ENCODE measurements around the gene MDH2.
A peak's percentile ranks its signal among the peaks of the same experiment; 100 is the strongest.

Gene MDH2

GRCh38 chr7:76037310-76037709 lies 10.6 kb upstream of the MDH2 start:
- Histone ChIP-seq H3K4me1 (ENCODE audit: control insufficient read depth in 2 of 2, insufficient read depth in 1 of 2, low read depth in 1 of 2, low read length in 2 of 2) (no peaks in the 10 kb centered on the region), H3K14ac (ENCODE audit: low read length) (no peak overlapping the region), H3K79me1 (ENCODE audit: low read depth, low read length) (no peaks in the 10 kb centered on the region), H4K91ac (ENCODE audit: low read depth, low read length, poor library complexity) (no peak overlapping the region), H3K4me2 (ENCODE audit: insufficient read depth, low read length, poor library complexity, severe bottlenecking) (no peak overlapping the region), H3K9ac (ENCODE audit: low read depth, low read length, poor library complexity) (no peak overlapping the region), H3K9me3 (replicated peaks in 1 of 2; ENCODE audit: control insufficient read depth in 2 of 2, insufficient read depth in 1 of 2, low read depth in 1 of 2, low read length in 2 of 2) (peaks cover 0 to 2% of the 10 kb centered on the region in 2 donors), H2AFZ (ENCODE audit: low read length) (no peak overlapping the region), H2BK15ac (ENCODE audit: low read length) (no peak overlapping the region), H3K27ac (replicated peaks; ENCODE audit: low read length) (no peak overlapping the region), H2BK120ac (ENCODE audit: low read depth, low read length) (no peak overlapping the region), H3K4ac (ENCODE audit: low read length) (no peak overlapping the region), H3K23ac (ENCODE audit: low read depth, low read length, poor library complexity) (peak overlapping the region; percentile 18), H4K8ac (ENCODE audit: low read depth, low read length) (no peak overlapping the region), H3K27me3 (ENCODE audit: control insufficient read depth in 3 of 3, insufficient read depth in 3 of 3, low read depth in 1 of 3, low read length in 3 of 3) (no peaks in the 10 kb centered on the region), H3K36me3 (replicated peaks in 1 of 2; ENCODE audit: control insufficient read depth in 2 of 2, insufficient read depth in 2 of 2, low read length in 2 of 2) (peaks cover 0 to 16% of the 10 kb centered on the region in 2 donors), H2BK12ac (ENCODE audit: low read length) (no peak overlapping the region), H2BK5ac (ENCODE audit: low read length) (no peak overlapping the region), H2AK5ac (ENCODE audit: low read depth, low read length) (no peak overlapping the region), H3K4me3 (ENCODE audit: low read length in 2 of 2) (no peak overlapping the region), H3K18ac (ENCODE audit: low read length) (no peak overlapping the region)
- no CpG with 5 or more reads among the region's 5 CpGs for WGBS, 2 donors (ENCODE audit: extremely low coverage in 2 of 2, insufficient read length in 2 of 2, insufficient replicate concordance in 1 of 2)
- DNase-seq (ENCODE audit: low spot score) = no peak

GRCh38 chr7:76040126-76040525 lies 7.8 kb upstream of the MDH2 start:
- H2BK12ac ChIP-seq (ENCODE audit: low read length) = no peak overlapping the region
- no peaks in the 10 kb centered on the region for H3K9me3 ChIP-seq (replicated peaks in 1 of 2; ENCODE audit: control insufficient read depth in 2 of 2, insufficient read depth in 1 of 2, low read depth in 1 of 2, low read length in 2 of 2)
- no peak overlapping the region for H3K27ac ChIP-seq (replicated peaks; ENCODE audit: low read length)
- no peak overlapping the region for H2BK5ac ChIP-seq (ENCODE audit: low read length)
- H2BK15ac ChIP-seq (ENCODE audit: low read length) = no peak overlapping the region
- H3K4me2 ChIP-seq (ENCODE audit: insufficient read depth, low read length, poor library complexity, severe bottlenecking) = no peak overlapping the region
- no CpG with 5 or more reads among the region's 6 CpGs for WGBS, 2 donors (ENCODE audit: extremely low coverage in 2 of 2, insufficient read length in 2 of 2, insufficient replicate concordance in 1 of 2)
- H3K27me3 ChIP-seq (ENCODE audit: control insufficient read depth in 3 of 3, insufficient read depth in 3 of 3, low read depth in 1 of 3, low read length in 3 of 3) = no peaks in the 10 kb centered on the region
- H4K8ac ChIP-seq (ENCODE audit: low read depth, low read length) = no peak overlapping the region
- H3K23ac ChIP-seq (ENCODE audit: low read depth, low read length, poor library complexity) = no peak overlapping the region
- no peak overlapping the region for H2AFZ ChIP-seq (ENCODE audit: low read length)
- no peaks in the 10 kb centered on the region for H3K4me1 ChIP-seq (ENCODE audit: control insufficient read depth in 2 of 2, insufficient read depth in 1 of 2, low read depth in 1 of 2, low read length in 2 of 2)
- H3K18ac ChIP-seq (ENCODE audit: low read length) = no peak overlapping the region
- no peak overlapping the region for H2AK5ac ChIP-seq (ENCODE audit: low read depth, low read length)
- H4K91ac ChIP-seq (ENCODE audit: low read depth, low read length, poor library complexity) = no peak overlapping the region
- no peaks in the 10 kb centered on the region for H3K79me1 ChIP-seq (ENCODE audit: low read depth, low read length)
- H3K4ac ChIP-seq (ENCODE audit: low read length) = no peak overlapping the region
- no peak overlapping the region for H3K9ac ChIP-seq (ENCODE audit: low read depth, low read length, poor library complexity)
- no peak for DNase-seq (ENCODE audit: low spot score)
- H3K4me3 ChIP-seq (ENCODE audit: low read length in 2 of 2) = no peak overlapping the region
- H2BK120ac ChIP-seq (ENCODE audit: low read depth, low read length) = no peak overlapping the region
- peaks cover 0 to 20% of the 10 kb centered on the region in 2 donors for H3K36me3 ChIP-seq (replicated peaks in 1 of 2; ENCODE audit: control insufficient read depth in 2 of 2, insufficient read depth in 2 of 2, low read length in 2 of 2)
- H3K14ac ChIP-seq (ENCODE audit: low read length) = no peak overlapping the region

- Histone ChIP-seq H2BK5ac (ENCODE audit: low read length) (no peak overlapping the region), H3K79me1 (ENCODE audit: low read depth, low read length) (peaks cover 12% of the 10 kb centered on the region), H2AFZ (ENCODE audit: low read length) (no peak overlapping the region), H3K14ac (ENCODE audit: low read length) (no peak overlapping the region), H3K27ac (replicated peaks; ENCODE audit: low read length) (no peak overlapping the region), H3K4ac (ENCODE audit: low read length) (no peak overlapping the region), H4K8ac (ENCODE audit: low read depth, low read length) (no peak overlapping the region), H2BK12ac (ENCODE audit: low read length) (no peak overlapping the region), H2BK15ac (ENCODE audit: low read length) (no peak overlapping the region), H4K91ac (ENCODE audit: low read depth, low read length, poor library complexity) (no peak overlapping the region), H3K4me2 (ENCODE audit: insufficient read depth, low read length, poor library complexity, severe bottlenecking) (no peak overlapping the region), H3K9ac (ENCODE audit: low read depth, low read length, poor library complexity) (no peak overlapping the region), H3K27me3 (ENCODE audit: control insufficient read depth in 3 of 3, insufficient read depth in 3 of 3, low read depth in 1 of 3, low read length in 3 of 3) (no peaks in the 10 kb centered on the region), H3K4me3 (ENCODE audit: low read length in 2 of 2) (no peak overlapping the region), H3K23ac (ENCODE audit: low read depth, low read length, poor library complexity) (no peak overlapping the region), H2BK120ac (ENCODE audit: low read depth, low read length) (no peak overlapping the region), H3K4me1 (ENCODE audit: control insufficient read depth in 2 of 2, insufficient read depth in 1 of 2, low read depth in 1 of 2, low read length in 2 of 2) (peaks cover 0 to 6% of the 10 kb centered on the region in 2 donors), H2AK5ac (ENCODE audit: low read depth, low read length) (no peak overlapping the region), H3K18ac (ENCODE audit: low read length) (no peak overlapping the region), H3K36me3 (replicated peaks in 1 of 2; ENCODE audit: control insufficient read depth in 2 of 2, insufficient read depth in 2 of 2, low read length in 2 of 2) (peaks cover 3 to 23% of the 10 kb centered on the region in 2 donors), H3K9me3 (replicated peaks in 1 of 2; ENCODE audit: control insufficient read depth in 2 of 2, insufficient read depth in 1 of 2, low read depth in 1 of 2, low read length in 2 of 2) (no peaks in the 10 kb centered on the region)
- DNase-seq (ENCODE audit: low spot score) = no peak
- no CpG with 5 or more reads among the region's 7 CpGs for WGBS, 2 donors (ENCODE audit: extremely low coverage in 2 of 2, insufficient read length in 2 of 2, insufficient replicate concordance in 1 of 2)
Observed at GRCh38 chr7:76044375-76044865, 3.5 kb upstream of the MDH2 start.

GRCh38 chr7:76047305-76047810 lies 548 bp upstream of the MDH2 start:
- peak overlapping the region; percentile 78 for H3K27ac ChIP-seq (replicated peaks; ENCODE audit: low read length)
- H2AK5ac ChIP-seq (ENCODE audit: low read depth, low read length) = peak overlapping the region; percentile 41
- peak overlapping the region; percentile 77 for H3K4me2 ChIP-seq (ENCODE audit: insufficient read depth, low read length, poor library complexity, severe bottlenecking)
- H2BK12ac ChIP-seq (ENCODE audit: low read length) = no peak overlapping the region
- peak overlapping the region; percentile 14 for H3K14ac ChIP-seq (ENCODE audit: low read length)
- H2AFZ ChIP-seq (ENCODE audit: low read length) = peak overlapping the region; percentile 88
- peak overlapping the region; percentile 95 to 97 for H3K4me3 ChIP-seq (ENCODE audit: low read length in 2 of 2)
- no peak for DNase-seq (ENCODE audit: low spot score)
- H3K4me1 ChIP-seq (ENCODE audit: control insufficient read depth in 2 of 2, insufficient read depth in 1 of 2, low read depth in 1 of 2, low read length in 2 of 2) = peaks cover 0 to 6% of the 10 kb centered on the region in 2 donors
- H3K9me3 ChIP-seq (replicated peaks in 1 of 2; ENCODE audit: control insufficient read depth in 2 of 2, insufficient read depth in 1 of 2, low read depth in 1 of 2, low read length in 2 of 2) = no peaks in the 10 kb centered on the region
- H3K18ac ChIP-seq (ENCODE audit: low read length) = peak overlapping the region; percentile 97
- peaks cover 5 to 34% of the 10 kb centered on the region in 2 donors for H3K36me3 ChIP-seq (replicated peaks in 1 of 2; ENCODE audit: control insufficient read depth in 2 of 2, insufficient read depth in 2 of 2, low read length in 2 of 2)
- H3K27me3 ChIP-seq (ENCODE audit: control insufficient read depth in 3 of 3, insufficient read depth in 3 of 3, low read depth in 1 of 3, low read length in 3 of 3) = no peaks in the 10 kb centered on the region
- no peak overlapping the region for H3K4ac ChIP-seq (ENCODE audit: low read length)
- H2BK120ac ChIP-seq (ENCODE audit: low read depth, low read length) = no peak overlapping the region
- no peak overlapping the region for H2BK5ac ChIP-seq (ENCODE audit: low read length)
- WGBS, 2 donors (ENCODE audit: extremely low coverage in 2 of 2, insufficient read length in 2 of 2, insufficient replicate concordance in 1 of 2) = no CpG with 5 or more reads among the region's 21 CpGs
- no peak overlapping the region for H2BK15ac ChIP-seq (ENCODE audit: low read length)
- H3K79me1 ChIP-seq (ENCODE audit: low read depth, low read length) = peaks cover 14% of the 10 kb centered on the region
- H4K91ac ChIP-seq (ENCODE audit: low read depth, low read length, poor library complexity) = no peak overlapping the region
- peak overlapping the region; percentile 92 for H3K9ac ChIP-seq (ENCODE audit: low read depth, low read length, poor library complexity)
- peak overlapping the region; percentile 99 for H3K23ac ChIP-seq (ENCODE audit: low read depth, low read length, poor library complexity)
- peak overlapping the region; percentile 97 for H4K8ac ChIP-seq (ENCODE audit: low read depth, low read length)
